Hepatocyte (in vitro differentiated cells): ENCODE measurements around the gene CYP1A2. TPM values are rescaled to one million over a fixed set of nuclear protein-coding genes. Genes with fewer than 3 reads are reported as not detected.

ENCODE experiments used
- DNase-seq: peaks from one replicate; pipeline ENCODE4 v3.0.0-alpha.2; 2016; ENCODE audit warnings: low spot score
- H2AFZ ChIP-seq: fragments of 200-600 bp; sonication (generic); 2 replicates; pipeline ENCODE4 v1.6.0; 2016; ENCODE audit warnings: antibody characterized with exemption, mild to moderate bottlenecking
- H3K27ac ChIP-seq: fragments of 200-600 bp; sonication (generic); 2 replicates; pipeline ENCODE4 v1.5.1; 2016; ENCODE audit warnings: mild to moderate bottlenecking
- H3K27me3 ChIP-seq: fragments of 200-600 bp; sonication (generic); 2 replicates; pipeline ENCODE4 v1.6.1; 2016
- H3K36me3 ChIP-seq: fragments of 200-600 bp; sonication (generic); replicated peaks from 2 replicates; pipeline ENCODE4 v1.5.1; 2016; ENCODE audit warnings: low read depth; ENCODE audit not compliant: insufficient read depth
- H3K4me1 ChIP-seq: fragments of 200-600 bp; sonication (generic); 2 replicates; pipeline ENCODE4 v1.5.1; 2016; ENCODE audit warnings: mild to moderate bottlenecking, moderate library complexity; ENCODE audit not compliant: insufficient read depth
- H3K4me2 ChIP-seq: fragments of 200-600 bp; sonication (generic); 2 replicates; pipeline ENCODE4 v1.6.0; 2016
- H3K4me3 ChIP-seq: fragments of 200-600 bp; sonication (generic); 2 replicates; pipeline ENCODE4 v1.5.1; 2016; ENCODE audit warnings: mild to moderate bottlenecking
- H3K79me2 ChIP-seq: fragments of 200-600 bp; sonication (generic); 2 replicates; pipeline ENCODE4 v1.6.0; 2017; ENCODE audit warnings: mild to moderate bottlenecking
- H3K9me2 ChIP-seq: fragments of 200-600 bp; sonication (generic); replicated peaks from 2 replicates; pipeline ENCODE4 v1.6.0; 2017; ENCODE audit warnings: mild to moderate bottlenecking; ENCODE audit not compliant: insufficient read depth
- H3K9me3 ChIP-seq: fragments of 200-600 bp; sonication (generic); 2 replicates; pipeline ENCODE4 v1.5.1; 2016; ENCODE audit warnings: low read depth, mild to moderate bottlenecking
- H4K20me1 ChIP-seq: fragments of 200-600 bp; sonication (generic); 2 replicates; pipeline ENCODE4 v1.6.0; 2016; ENCODE audit warnings: mild to moderate bottlenecking; ENCODE audit not compliant: insufficient read depth, poor library complexity, severe bottlenecking
- EZH2 ChIP-seq: fragments of 200-600 bp; sonication (generic); IDR thresholded peaks from 2 replicates; pipeline ENCODE4 v1.6.1; 2016; ENCODE audit warnings: antibody characterized with exemption, mild to moderate bottlenecking, borderline replicate concordance
- EZH2phosphoT487 ChIP-seq: fragments of 200-600 bp; sonication (generic); IDR thresholded peaks from one replicate; pipeline ENCODE4 v1.6.1; 2018; ENCODE audit warnings: antibody characterized with exemption, mild to moderate bottlenecking, low read depth, moderate library complexity; ENCODE audit not compliant: unreplicated experiment, severe bottlenecking
- WGBS: methylation state at CpG from one replicate; pipeline ENCODE4 v1.1.6; 2016; ENCODE audit warnings: low lambda C conversion rate; ENCODE audit errors: missing lambda C conversion rate; 5-methylcytosine and 5-hydroxymethylcytosine counted together
- polyA plus RNA-seq: library from polyadenylated mRNA; unstranded; fragments of >200 nt; fragmentation: Nextera tagmentation; extraction: Ambion mirVana; gene quantifications from 2 replicates; pipeline ENCODE4 v1.2.1, GENCODE V29; 2016
- total RNA-seq: library from RNA; depleted of rRNA; stranded (reverse); fragments of >200 nt; gene quantifications from 2 replicates; pipeline ENCODE4 v1.2.3, GENCODE V29; 2014
- TF ChIP-seq, protein P1 (sequence below): fragments of 200-600 bp; sonication (generic); IDR thresholded peaks from 2 replicates; pipeline ENCODE4 v1.5.1; 2016; ENCODE audit warnings: antibody characterized with exemption, mild to moderate bottlenecking; ENCODE audit not compliant: poor library complexity

Gene CYP1A2
- total and polyA plus RNA-seq, 2 experiments from 2014 or later: 0.17 TPM; not detected in 1

DNA sequence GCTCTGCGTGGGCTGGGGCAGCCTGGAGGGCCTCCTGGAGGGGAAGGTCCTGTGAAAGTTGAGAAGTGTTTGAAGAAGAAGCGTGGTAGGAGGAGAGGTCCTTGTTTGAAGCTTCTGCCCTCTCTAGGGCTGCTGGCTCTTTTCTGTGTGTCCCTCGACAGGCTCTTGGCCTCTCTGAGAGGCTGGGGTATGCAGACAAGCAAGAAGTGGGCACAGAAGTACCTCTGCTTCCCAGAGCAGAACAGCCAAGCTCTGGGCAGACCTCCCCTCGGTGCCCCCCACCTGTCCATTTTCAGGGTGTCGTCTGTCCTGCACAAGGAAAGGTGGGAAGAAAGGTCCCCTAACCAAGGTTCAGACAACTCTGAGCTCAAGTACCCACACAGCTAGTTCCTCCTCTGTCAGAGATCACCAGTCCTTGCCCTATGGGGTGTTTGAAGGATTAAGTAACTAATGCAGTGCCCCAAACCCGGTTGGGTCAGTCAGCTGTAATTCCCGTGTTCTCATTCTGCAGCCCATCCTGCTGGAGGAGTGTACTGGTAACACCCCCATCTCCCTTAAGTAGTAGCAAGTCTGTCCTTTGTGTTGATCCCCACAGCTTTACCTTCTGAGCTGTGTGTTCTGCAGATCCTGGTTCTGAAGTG, 39.5 kb downstream of the CYP1A2 start:
- Histone ChIP-seq H4K20me1 (peaks cover 88% of the 10 kb centered on the region), H3K4me1 (peaks cover 42% of the 10 kb centered on the region), H3K4me2 (no peak overlapping the region), H3K27me3 (no peaks in the 10 kb centered on the region), H3K9me3 (no peaks in the 10 kb centered on the region), H3K79me2 (peaks cover 99% of the 10 kb centered on the region), H2AFZ (no peak overlapping the region), H3K9me2 (no peaks in the 10 kb centered on the region), H3K36me3 (no peaks in the 10 kb centered on the region), H3K4me3 (no peak overlapping the region), H3K27ac (no peak overlapping the region)
- no peak for DNase-seq
- no peak for TF ChIP-seq EZH2phosphoT487
- TF ChIP-seq, protein P1, sequence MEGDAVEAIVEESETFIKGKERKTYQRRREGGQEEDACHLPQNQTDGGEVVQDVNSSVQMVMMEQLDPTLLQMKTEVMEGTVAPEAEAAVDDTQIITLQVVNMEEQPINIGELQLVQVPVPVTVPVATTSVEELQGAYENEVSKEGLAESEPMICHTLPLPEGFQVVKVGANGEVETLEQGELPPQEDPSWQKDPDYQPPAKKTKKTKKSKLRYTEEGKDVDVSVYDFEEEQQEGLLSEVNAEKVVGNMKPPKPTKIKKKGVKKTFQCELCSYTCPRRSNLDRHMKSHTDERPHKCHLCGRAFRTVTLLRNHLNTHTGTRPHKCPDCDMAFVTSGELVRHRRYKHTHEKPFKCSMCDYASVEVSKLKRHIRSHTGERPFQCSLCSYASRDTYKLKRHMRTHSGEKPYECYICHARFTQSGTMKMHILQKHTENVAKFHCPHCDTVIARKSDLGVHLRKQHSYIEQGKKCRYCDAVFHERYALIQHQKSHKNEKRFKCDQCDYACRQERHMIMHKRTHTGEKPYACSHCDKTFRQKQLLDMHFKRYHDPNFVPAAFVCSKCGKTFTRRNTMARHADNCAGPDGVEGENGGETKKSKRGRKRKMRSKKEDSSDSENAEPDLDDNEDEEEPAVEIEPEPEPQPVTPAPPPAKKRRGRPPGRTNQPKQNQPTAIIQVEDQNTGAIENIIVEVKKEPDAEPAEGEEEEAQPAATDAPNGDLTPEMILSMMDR: no peak
- whole genome bisulfite sequencing: 57% methylated on average over 7 of the region's 7 CpGs

DNA sequence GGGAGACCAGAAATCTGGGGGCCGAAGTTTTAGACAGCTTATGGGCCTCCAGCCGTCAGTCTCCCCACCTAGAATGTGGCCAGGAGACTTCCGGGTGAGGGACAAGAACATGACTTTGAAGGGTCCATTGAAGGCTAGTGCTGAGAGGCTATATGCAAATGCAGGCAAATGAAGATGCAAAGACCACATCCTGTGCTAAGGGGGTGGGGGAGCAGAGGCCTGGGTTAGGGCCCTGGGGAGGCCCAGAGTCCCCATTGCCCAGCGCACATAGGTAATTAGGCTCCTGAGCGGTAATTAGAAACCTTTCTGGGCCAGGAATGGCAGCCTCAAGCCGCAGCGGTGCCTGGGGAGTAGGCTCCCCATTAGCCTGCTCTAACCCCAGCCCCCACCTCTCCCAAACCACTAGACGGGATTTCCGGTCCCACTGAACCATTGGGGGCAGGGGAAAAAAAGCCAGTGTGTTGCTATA, 40.1 kb downstream of the CYP1A2 start:
- H3K9me2 ChIP-seq: no peaks in the 10 kb centered on the region
- TF ChIP-seq EZH2 (no peak), EZH2phosphoT487 (no peak)
- TF ChIP-seq, protein P1: no peak
- WGBS: 85% methylated on average over 9 of the region's 9 CpGs
- no peaks in the 10 kb centered on the region for H3K9me3 ChIP-seq
- H4K20me1 ChIP-seq: peaks cover 88% of the 10 kb centered on the region
- peak overlapping the region; percentile 67 for H3K4me2 ChIP-seq
- peaks cover 37% of the 10 kb centered on the region for H3K4me1 ChIP-seq
- no peaks in the 10 kb centered on the region for H3K36me3 ChIP-seq
- no peak overlapping the region for H2AFZ ChIP-seq
- no peaks in the 10 kb centered on the region for H3K27me3 ChIP-seq
- H3K27ac ChIP-seq: no peak overlapping the region
- DNase-seq: no peak
- no peak overlapping the region for H3K4me3 ChIP-seq
- peaks cover 99% of the 10 kb centered on the region for H3K79me2 ChIP-seq

DNA sequence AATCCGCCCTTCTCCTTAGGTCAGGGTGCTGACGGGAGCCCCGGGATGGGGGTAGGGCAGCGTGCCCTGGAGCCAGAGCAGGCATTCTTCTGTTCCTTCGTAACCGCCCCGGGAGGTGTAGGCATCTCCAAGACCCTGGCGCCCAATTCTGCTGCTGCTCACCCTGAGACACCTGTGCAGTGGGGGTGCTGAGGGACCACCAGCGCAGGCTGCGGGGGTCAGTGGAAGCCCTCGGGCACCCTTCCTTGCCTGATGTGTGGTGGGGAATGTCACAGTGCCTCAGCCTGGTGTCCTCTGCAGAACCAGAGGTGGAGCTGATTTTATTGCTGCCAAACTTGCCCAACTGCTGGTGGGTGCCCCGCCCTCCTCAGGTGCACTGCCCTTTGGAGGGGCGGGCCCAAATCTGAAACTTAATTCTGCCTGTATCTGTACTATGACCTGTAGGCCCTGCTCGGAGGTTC, 40.6 kb downstream of the CYP1A2 start:
- peak overlapping the region; percentile 67 for H3K4me2 ChIP-seq
- DNase-seq: peak; percentile 47

More for the DNA sequence above, 40.6 kb downstream of the CYP1A2 start:
- no peak overlapping the region for H3K27ac ChIP-seq
- no peak overlapping the region for H2AFZ ChIP-seq
- TF ChIP-seq EZH2: no peak
- TF ChIP-seq, protein P1: no peak
- TF ChIP-seq EZH2phosphoT487: no peak
- H3K27me3 ChIP-seq: no peaks in the 10 kb centered on the region
- no peaks in the 10 kb centered on the region for H3K9me2 ChIP-seq
- no peaks in the 10 kb centered on the region for H3K36me3 ChIP-seq
- peaks cover 32% of the 10 kb centered on the region for H3K4me1 ChIP-seq
- peaks cover 84% of the 10 kb centered on the region for H4K20me1 ChIP-seq
- peaks cover 96% of the 10 kb centered on the region for H3K79me2 ChIP-seq
- 77% methylated on average over 14 of the region's 14 CpGs for WGBS
- H3K4me3 ChIP-seq: no peak overlapping the region
- no peaks in the 10 kb centered on the region for H3K9me3 ChIP-seq
